ENCODE results near the gene CROCC2. TPM values are rescaled to one million over a fixed set of nuclear protein-coding genes. Genes with fewer than 3 reads are reported as not detected.

CROCC2 gene
- total RNA-seq, 1 donor from 2014 or later: not detected

DNA sequence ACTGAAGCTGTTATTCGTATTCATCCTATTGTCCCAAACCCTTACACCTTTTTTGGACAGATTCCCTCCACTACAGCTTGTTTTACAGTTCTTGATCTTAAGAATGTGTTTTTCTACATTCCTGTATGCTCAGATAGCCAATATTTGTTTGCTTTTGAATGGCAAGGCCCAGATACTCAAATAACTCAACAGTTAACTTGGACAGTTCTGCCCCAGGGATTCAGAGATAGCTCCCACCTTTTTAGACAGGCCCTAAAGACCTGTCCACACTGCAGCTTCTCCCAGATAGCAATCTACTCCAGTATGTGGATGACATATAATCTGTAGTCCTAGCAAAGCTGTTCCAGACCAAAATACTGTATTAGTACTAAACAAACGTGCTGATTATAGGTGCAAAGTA is 44.6 kb upstream of the CROCC2 start:
- no peak for DNase-seq (ENCODE audit: low spot score)
- H3K36me3 Mint-ChIP-seq (ENCODE audit: low read depth, unreplicated experiment): no peaks in the 10 kb centered on the region
- no peak overlapping the region for H3K27ac Mint-ChIP-seq (ENCODE audit: unreplicated experiment)
- H3K4me3 Mint-ChIP-seq (ENCODE audit: unreplicated experiment): no peak overlapping the region
- peaks cover 12% of the 10 kb centered on the region for H3K27me3 Mint-ChIP-seq (ENCODE audit: unreplicated experiment)
- TF ChIP-seq CTCF (IDR thresholded peaks at IDR 0.05; ENCODE audit: unreplicated experiment): no peak
- H3K9me3 Mint-ChIP-seq (ENCODE audit: unreplicated experiment): no peaks in the 10 kb centered on the region
- H3K4me1 Mint-ChIP-seq (ENCODE audit: unreplicated experiment): no peaks in the 10 kb centered on the region

- no peak for DNase-seq (ENCODE audit: low spot score)
- no peak for TF ChIP-seq CTCF (IDR thresholded peaks at IDR 0.05; ENCODE audit: unreplicated experiment)
- Mint-ChIP-seq H3K36me3 (ENCODE audit: low read depth, unreplicated experiment) (no peaks in the 10 kb centered on the region), H3K27me3 (ENCODE audit: unreplicated experiment) (peaks cover 5% of the 10 kb centered on the region), H3K4me3 (ENCODE audit: unreplicated experiment) (no peak overlapping the region), H3K9me3 (ENCODE audit: unreplicated experiment) (no peaks in the 10 kb centered on the region), H3K27ac (ENCODE audit: unreplicated experiment) (no peak overlapping the region), H3K4me1 (ENCODE audit: unreplicated experiment) (no peaks in the 10 kb centered on the region)
Measured at GRCh38 chr2:240864475-240864874, 41.7 kb upstream of the CROCC2 start.

GRCh38 chr2:240865391-240865790 is 40.7 kb upstream of the CROCC2 start:
- no peak for TF ChIP-seq CTCF (IDR thresholded peaks at IDR 0.05; ENCODE audit: unreplicated experiment)

DNA sequence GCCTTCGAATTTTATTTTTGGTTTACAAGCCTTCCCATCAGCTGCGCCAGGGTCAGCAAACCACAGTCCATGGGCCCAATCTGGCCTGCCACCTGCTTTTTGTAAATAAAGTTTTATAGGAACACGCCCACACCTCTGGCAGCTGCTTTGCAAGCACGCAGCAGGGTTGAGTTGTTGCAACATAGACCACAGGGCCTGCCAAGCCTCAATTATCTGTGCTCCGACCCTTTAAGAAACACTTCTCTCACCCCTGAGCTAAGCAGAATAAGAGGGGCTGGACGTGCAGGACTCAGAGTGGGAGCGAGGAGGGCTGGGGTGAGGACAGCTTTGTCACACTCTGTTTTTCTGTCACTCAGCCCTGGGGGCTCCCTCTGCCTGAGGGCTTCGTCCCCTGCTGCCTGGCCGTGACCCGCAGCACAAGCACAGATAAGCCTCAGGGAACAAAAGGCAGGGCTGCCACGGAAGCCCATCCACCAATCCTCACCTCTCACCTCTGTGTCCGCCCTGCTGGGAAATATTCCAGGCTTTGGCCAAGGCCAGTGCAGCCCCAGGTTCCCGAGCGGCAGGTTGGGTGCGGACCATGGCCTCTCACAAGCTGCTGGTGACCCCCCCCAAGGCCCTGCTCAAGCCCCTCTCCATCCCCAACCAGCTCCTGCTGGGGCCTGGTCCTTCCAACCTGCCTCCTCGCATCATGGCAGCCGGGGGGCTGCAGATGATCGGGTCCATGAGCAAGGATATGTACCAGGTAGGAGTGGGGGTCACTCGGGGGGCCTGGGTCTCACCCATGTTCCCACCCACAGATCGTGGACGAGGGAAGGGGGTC is 37.6 kb upstream of the CROCC2 start, which contains the start of gene AGXT:
AGXT (plus strand) TSS at position 539 of the 823 bp plus-strand sequence; CDS start at position 581, 42 bp downstream.
- no peak for TF ChIP-seq CTCF (IDR thresholded peaks at IDR 0.05; ENCODE audit: unreplicated experiment)
- H3K9me3 Mint-ChIP-seq (ENCODE audit: unreplicated experiment): no peaks in the 10 kb centered on the region
- peaks cover 5% of the 10 kb centered on the region for H3K27me3 Mint-ChIP-seq (ENCODE audit: unreplicated experiment)
- H3K4me1 Mint-ChIP-seq (ENCODE audit: unreplicated experiment): no peaks in the 10 kb centered on the region
- DNase-seq (ENCODE audit: low spot score): no peak
- peak within 1 kb of the TSS; percentile 70 for H3K27ac Mint-ChIP-seq (ENCODE audit: unreplicated experiment)
- H3K4me3 Mint-ChIP-seq (ENCODE audit: unreplicated experiment): no peak within 1 kb of the TSS
- H3K36me3 Mint-ChIP-seq (ENCODE audit: low read depth, unreplicated experiment): no peaks in the 10 kb centered on the region

More at GRCh38 chr2:240865391-240865790, 40.7 kb upstream of the CROCC2 start:
- Mint-ChIP-seq H3K36me3 (ENCODE audit: low read depth, unreplicated experiment) (no peaks in the 10 kb centered on the region), H3K9me3 (ENCODE audit: unreplicated experiment) (no peaks in the 10 kb centered on the region), H3K4me1 (ENCODE audit: unreplicated experiment) (no peaks in the 10 kb centered on the region), H3K27ac (ENCODE audit: unreplicated experiment) (no peak overlapping the region), H3K27me3 (ENCODE audit: unreplicated experiment) (peaks cover 3% of the 10 kb centered on the region), H3K4me3 (ENCODE audit: unreplicated experiment) (no peak overlapping the region)
- DNase-seq (ENCODE audit: low spot score): no peak
